NCI-H345 treated with DMSO at 0.1 percent for 48 hours (cell line): Measurements from ENCODE around the gene RRP9.
"Not testable (repeated sequence)": the region's sequence is repeated elsewhere in the genome, so short reads cannot be mapped to it uniquely, and the experiment has no call there.

Experiments
- DNase-seq: peaks from one replicate; lab custom pipeline; 2025; ENCODE audit not compliant: unreplicated experiment; lab: John Stamatoyannopoulos, UW

Gene RRP9

GRCh38 chr3:51904034-51904823, 37.5 kb downstream of the RRP9 start:
- no peak for DNase-seq

- DNase-seq = not testable (repeated sequence)
Measured at GRCh38 chr3:51902361-51902760, 39.3 kb downstream of the RRP9 start.

- not testable (repeated sequence) for DNase-seq
Measured at GRCh38 chr3:51900043-51900442, 41.7 kb downstream of the RRP9 start.

GRCh38 chr3:51897391-51897790, 44.3 kb downstream of the RRP9 start:
- no peak for DNase-seq

GRCh38 chr3:51896607-51897305, 44.9 kb downstream of the RRP9 start:
- no peak for DNase-seq

GRCh38 chr3:51894939-51895338, 46.8 kb downstream of the RRP9 start:
- no peak for DNase-seq

- no peak for DNase-seq
Measured at GRCh38 chr3:51894391-51894790, 47.3 kb downstream of the RRP9 start.

- DNase-seq = no peak
Measured at GRCh38 chr3:51891242-51892039, 50.3 kb downstream of the RRP9 start.

- no peak for DNase-seq
Measured at GRCh38 chr3:51888463-51889105, 53.1 kb downstream of the RRP9 start.

- no peak for DNase-seq
Measured at GRCh38 chr3:51887620-51888019, 54.1 kb downstream of the RRP9 start.

GRCh38 chr3:51886447-51886846, 55.3 kb downstream of the RRP9 start:
- DNase-seq = no peak
